Measurements from ENCODE around the gene OMP. TPM values are rescaled to one million over a fixed set of nuclear protein-coding genes. Genes with fewer than 3 reads are reported as not detected.

Gene OMP
- total and polyA plus RNA-seq, 2 of the 13 experiments (the other 11 are each of a cell fraction or from before 2014, with no cell fraction given): not detected

DNA sequence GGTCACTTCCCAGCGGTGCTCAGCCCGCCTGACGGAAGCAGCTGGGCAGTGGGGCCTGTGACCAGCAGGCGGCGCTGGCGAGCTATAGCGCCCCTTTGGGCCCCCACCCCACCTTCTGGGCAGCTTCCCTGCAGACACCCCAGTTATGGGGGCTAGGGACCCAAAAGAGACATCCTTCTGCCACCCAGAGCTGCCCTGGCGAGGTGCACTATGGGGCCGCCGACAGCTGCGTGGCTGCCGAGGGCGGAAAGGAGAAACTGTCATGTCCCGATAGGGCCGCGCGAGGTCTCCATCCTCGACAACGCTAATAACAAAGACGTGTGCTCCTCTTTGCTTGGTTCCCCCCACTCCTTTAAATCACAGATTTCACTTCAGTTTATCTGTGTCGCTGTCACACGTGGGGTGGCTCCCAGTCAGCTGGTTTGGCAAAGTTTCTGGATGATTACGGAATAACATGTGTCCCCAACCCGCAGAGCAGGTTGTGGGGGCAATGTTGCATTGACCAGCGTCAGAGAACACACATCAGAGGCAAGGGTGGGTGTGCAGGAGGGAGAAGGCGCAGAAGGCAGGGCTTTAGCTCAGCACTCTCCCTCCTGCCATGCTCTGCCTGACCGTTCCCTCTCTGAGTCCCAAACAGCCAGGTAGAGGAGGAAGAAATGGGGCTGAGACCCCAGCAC, 24.7 kb downstream of the OMP start:
- Histone ChIP-seq H2AFZ (ENCODE audit: low read length) (peak overlapping the region; percentile 46), H3K36me3 (replicated peaks in 1 of 2; ENCODE audit: control insufficient read depth in 1 of 2, insufficient read depth in 2 of 2, low read length in 2 of 2) (no peaks in the 10 kb centered on the region), H3K4me1 (ENCODE audit: insufficient read depth, low read length) (peaks cover 57% of the 10 kb centered on the region), H3K4me2 (ENCODE audit: low read depth, low read length) (peak overlapping the region; percentile 100), H3K4me3 (replicated peaks in 1 of 3; ENCODE audit: insufficient read depth in 1 of 3, low read depth in 2 of 3, low read length in 3 of 3) (peak overlapping the region; percentile 53 to 80 (median 54); a peak in 5 of 6 replicates), H3K9me3 (ENCODE audit: low read length) (no peaks in the 10 kb centered on the region), H4K20me1 (ENCODE audit: insufficient read depth, low read length) (no peaks in the 10 kb centered on the region), H3K27ac (ENCODE audit: extremely low read length, insufficient read depth, low read length) (peak overlapping the region; percentile 12), H3K9ac (ENCODE audit: insufficient read depth, low read depth, low read length) (peak overlapping the region; percentile 39), H3K79me2 (ENCODE audit: insufficient read depth, low read length) (no peaks in the 10 kb centered on the region), H3K27me3 (ENCODE audit: control insufficient read depth in 1 of 2, insufficient read depth in 2 of 2, low read length in 2 of 2) (peaks cover 0 to 13% of the 10 kb centered on the region in 2 experiments; a peak in 1 of 5 replicates)
- ChIA-PET CTCF (ENCODE audit: low intra/inter-chr PET ratio, low total read pairs) (interaction anchor here (1.3 to 5.0 kb wide), 6 partner anchors 14 to 421 kb away, joined by 3 to 150 read pairs (median 6); no protein-coding TSS in a partner anchor), POLR2A (interaction anchor here (1.2 to 3.1 kb wide), 6 partner anchors 10 to 60 kb away, joined by 3 to 12 read pairs (median 9); no protein-coding TSS in a partner anchor)
- ATAC-seq: peak; percentile 54
- 2% methylated on average over 16 of the region's 27 CpGs for WGBS (ENCODE audit: low lambda C conversion rate)
- intact Hi-C loops (cut with micrococcal nuclease; ENCODE audit: unreplicated experiment) (loop anchor here (1.0 to 2.0 kb wide), 2 partner anchors 61 to 421 kb away; no protein-coding TSS in a partner anchor), in situ Hi-C loops (cut with HindIII; ENCODE audit: extremely low pct_ligation_motif_present, low pct_unique_long_range_greater_than_20kb) (loop anchor here (5.0 kb wide), 1 partner anchor 60 kb away; no protein-coding TSS in a partner anchor)
- DNase-seq (ENCODE audit: low spot score): no peak
- BruUV-seq (replicated peaks): no TSS peak
- FAIRE-seq: peak; percentile 32
- TF ChIP-seq PHB2 (IDR thresholded peaks at IDR 0.05; ENCODE audit: partially characterized antibody) (no peak), ZNF746 (CRISPR knock-in tag; IDR thresholded peaks at IDR 0.05) (no peak), ZNF720 (CRISPR knock-in tag; IDR thresholded peaks at IDR 0.05) (no peak), ZNF563 (CRISPR knock-in tag; IDR thresholded peaks at IDR 0.05) (peak; percentile 74; the same call in 1 of the 2 replicates), XRCC5 (optimal IDR thresholded peaks at IDR 0.05; ENCODE audit: low read length) (peak; percentile 86), ZNF589 (CRISPR knock-in tag; conservative IDR thresholded peaks at IDR 0.05) (peak; percentile 39; the same call in 1 of the 2 replicates), ZFP1 (CRISPR knock-in tag; IDR thresholded peaks at IDR 0.05) (0 out of 2 replicates have a peak, but pooled peaks have one; percentile 4), JUND (CRISPR knock-in tag; IDR thresholded peaks at IDR 0.05) (no peak), ZNF607 (CRISPR knock-in tag; IDR thresholded peaks at IDR 0.05; ENCODE audit: borderline replicate concordance) (peak; percentile 65; the same call in 1 of the 2 replicates), TAF1 (CRISPR knock-in tag; IDR thresholded peaks at IDR 0.05) (0 out of 2 replicates have a peak, but pooled peaks have one; percentile 9)
- TF ChIP-seq, protein P1, sequence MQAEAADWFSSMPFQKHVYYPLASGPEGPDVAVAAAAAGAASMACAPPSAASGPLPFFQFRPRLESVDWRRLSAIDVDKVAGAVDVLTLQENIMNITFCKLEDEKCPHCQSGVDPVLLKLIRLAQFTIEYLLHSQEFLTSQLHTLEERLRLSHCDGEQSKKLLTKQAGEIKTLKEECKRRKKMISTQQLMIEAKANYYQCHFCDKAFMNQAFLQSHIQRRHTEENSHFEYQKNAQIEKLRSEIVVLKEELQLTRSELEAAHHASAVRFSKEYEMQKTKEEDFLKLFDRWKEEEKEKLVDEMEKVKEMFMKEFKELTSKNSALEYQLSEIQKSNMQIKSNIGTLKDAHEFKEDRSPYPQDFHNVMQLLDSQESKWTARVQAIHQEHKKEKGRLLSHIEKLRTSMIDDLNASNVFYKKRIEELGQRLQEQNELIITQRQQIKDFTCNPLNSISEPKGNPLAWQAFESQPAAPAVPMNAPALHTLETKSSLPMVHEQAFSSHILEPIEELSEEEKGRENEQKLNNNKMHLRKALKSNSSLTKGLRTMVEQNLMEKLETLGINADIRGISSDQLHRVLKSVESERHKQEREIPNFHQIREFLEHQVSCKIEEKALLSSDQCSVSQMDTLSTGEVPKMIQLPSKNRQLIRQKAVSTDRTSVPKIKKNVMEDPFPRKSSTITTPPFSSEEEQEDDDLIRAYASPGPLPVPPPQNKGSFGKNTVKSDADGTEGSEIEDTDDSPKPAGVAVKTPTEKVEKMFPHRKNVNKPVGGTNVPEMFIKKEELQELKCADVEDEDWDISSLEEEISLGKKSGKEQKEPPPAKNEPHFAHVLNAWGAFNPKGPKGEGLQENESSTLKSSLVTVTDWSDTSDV (CRISPR knock-in tag; IDR thresholded peaks at IDR 0.05): peak; percentile 72; the same call in 1 of the 2 replicates
- TF ChIP-seq, protein P2, sequence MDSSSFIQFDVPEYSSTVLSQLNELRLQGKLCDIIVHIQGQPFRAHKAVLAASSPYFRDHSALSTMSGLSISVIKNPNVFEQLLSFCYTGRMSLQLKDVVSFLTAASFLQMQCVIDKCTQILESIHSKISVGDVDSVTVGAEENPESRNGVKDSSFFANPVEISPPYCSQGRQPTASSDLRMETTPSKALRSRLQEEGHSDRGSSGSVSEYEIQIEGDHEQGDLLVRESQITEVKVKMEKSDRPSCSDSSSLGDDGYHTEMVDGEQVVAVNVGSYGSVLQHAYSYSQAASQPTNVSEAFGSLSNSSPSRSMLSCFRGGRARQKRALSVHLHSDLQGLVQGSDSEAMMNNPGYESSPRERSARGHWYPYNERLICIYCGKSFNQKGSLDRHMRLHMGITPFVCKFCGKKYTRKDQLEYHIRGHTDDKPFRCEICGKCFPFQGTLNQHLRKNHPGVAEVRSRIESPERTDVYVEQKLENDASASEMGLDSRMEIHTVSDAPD (CRISPR knock-in tag; IDR thresholded peaks at IDR 0.05): 0 out of 2 replicates have a peak, but pooled peaks have one; percentile 10
- TF ChIP-seq, protein P3, sequence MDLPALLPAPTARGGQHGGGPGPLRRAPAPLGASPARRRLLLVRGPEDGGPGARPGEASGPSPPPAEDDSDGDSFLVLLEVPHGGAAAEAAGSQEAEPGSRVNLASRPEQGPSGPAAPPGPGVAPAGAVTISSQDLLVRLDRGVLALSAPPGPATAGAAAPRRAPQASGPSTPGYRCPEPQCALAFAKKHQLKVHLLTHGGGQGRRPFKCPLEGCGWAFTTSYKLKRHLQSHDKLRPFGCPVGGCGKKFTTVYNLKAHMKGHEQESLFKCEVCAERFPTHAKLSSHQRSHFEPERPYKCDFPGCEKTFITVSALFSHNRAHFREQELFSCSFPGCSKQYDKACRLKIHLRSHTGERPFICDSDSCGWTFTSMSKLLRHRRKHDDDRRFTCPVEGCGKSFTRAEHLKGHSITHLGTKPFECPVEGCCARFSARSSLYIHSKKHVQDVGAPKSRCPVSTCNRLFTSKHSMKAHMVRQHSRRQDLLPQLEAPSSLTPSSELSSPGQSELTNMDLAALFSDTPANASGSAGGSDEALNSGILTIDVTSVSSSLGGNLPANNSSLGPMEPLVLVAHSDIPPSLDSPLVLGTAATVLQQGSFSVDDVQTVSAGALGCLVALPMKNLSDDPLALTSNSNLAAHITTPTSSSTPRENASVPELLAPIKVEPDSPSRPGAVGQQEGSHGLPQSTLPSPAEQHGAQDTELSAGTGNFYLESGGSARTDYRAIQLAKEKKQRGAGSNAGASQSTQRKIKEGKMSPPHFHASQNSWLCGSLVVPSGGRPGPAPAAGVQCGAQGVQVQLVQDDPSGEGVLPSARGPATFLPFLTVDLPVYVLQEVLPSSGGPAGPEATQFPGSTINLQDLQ (CRISPR knock-in tag; IDR thresholded peaks at IDR 0.05): peak; percentile 45; the same call in 1 of the 2 replicates
- TF ChIP-seq, protein P4, sequence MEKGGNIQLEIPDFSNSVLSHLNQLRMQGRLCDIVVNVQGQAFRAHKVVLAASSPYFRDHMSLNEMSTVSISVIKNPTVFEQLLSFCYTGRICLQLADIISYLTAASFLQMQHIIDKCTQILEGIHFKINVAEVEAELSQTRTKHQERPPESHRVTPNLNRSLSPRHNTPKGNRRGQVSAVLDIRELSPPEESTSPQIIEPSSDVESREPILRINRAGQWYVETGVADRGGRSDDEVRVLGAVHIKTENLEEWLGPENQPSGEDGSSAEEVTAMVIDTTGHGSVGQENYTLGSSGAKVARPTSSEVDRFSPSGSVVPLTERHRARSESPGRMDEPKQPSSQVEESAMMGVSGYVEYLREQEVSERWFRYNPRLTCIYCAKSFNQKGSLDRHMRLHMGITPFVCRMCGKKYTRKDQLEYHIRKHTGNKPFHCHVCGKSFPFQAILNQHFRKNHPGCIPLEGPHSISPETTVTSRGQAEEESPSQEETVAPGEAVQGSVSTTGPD (CRISPR knock-in tag; IDR thresholded peaks at IDR 0.05): 0 out of 2 replicates have a peak, but pooled peaks have one; percentile 5

Data from HepG2 (cell line).